Skin epidermis (tissue), 12 donors: ENCODE measurements around the gene PTTG1IP.

Experiments
- H3K27ac ChIP-seq, 21 experiments: fragments of 200-600 bp; sonication (generic) in 11 of 21; one replicate each; pipeline ENCODE4 v1.5.0; 2020; ENCODE audit warnings: mild to moderate bottlenecking in 3 of 21, inconsistent platforms in 2 of 21, moderate library complexity in 2 of 21
- H3K4me3 ChIP-seq, 7 experiments: fragments of 200-600 bp; sonication (generic) in 2 of 7; one replicate each; pipeline ENCODE4 v1.5.0; 2020; ENCODE audit warnings: inconsistent platforms in 2 of 7, mild to moderate bottlenecking in 2 of 7, moderate library complexity in 1 of 7

PTTG1IP gene

DNA sequence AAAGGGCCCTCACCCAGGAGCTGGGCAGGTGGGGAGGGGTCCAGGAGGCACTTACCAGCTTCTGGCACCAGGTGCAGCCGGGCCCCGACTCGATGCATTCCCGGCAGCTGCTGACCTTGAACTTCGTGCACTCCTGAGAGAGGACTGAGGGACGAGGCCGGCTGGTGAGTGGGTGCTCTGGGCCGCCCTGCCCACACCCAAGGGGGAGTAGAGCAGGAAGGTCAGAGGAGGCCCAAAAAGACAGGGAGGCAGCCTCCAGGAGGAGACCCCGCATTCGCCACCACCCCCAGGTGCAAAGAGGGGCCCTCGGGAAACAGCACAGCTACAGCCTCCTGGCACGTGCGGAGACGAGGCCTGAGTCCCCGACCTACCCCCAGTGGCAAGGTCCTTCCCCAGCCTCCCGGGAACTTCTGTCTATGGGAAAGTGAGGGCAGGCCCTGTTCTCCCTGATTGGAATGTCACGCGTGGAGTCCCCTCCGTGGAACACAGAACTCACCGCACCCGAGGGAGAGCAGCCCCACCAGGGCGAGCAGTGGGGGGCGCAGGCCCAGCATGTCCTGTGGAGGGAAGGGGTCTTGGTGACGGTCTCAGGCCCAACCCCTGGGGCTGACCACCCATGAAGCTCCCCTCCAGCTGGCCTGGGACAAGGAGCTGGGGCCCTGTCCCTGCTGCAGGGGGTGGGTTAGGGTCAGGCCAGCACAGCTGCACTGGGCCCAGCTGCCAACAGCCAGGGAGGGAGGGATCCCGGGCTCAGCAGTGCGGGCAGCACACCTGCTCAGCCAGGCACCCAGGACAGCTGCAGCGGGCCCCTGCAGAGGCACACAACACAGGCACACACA, 37.0 kb upstream of the PTTG1IP start:
- peak overlapping the region in 9 of 21 experiments; percentile 31 to 91 (median 81) for H3K27ac ChIP-seq

DNA sequence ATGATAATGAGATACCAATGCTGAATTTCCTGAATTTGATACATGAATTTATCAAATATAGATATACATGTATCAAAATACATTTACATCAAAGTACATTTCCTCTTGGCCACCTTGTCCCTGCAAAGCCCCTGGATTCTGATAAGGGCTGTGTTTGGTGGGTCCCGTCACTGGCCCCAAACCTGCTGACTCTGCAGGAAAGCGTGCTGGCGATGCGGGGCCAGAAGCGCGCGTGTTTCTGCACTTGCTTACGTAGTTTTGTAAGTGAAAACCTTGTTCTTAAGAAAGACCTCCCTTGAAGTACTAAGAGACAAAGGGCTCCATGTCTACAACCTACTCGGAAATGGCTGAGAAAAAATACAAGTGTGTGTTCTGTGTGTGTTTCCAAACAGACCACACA, 36.2 kb upstream of the PTTG1IP start:
- Histone ChIP-seq H3K27ac (peak overlapping the region in 3 of 21 experiments; percentile 39 to 91 (median 88)), H3K4me3 (no peak overlapping the region)

More for the DNA sequence above, 37.0 kb upstream of the PTTG1IP start:
- H3K4me3 ChIP-seq: no peak overlapping the region

DNA sequence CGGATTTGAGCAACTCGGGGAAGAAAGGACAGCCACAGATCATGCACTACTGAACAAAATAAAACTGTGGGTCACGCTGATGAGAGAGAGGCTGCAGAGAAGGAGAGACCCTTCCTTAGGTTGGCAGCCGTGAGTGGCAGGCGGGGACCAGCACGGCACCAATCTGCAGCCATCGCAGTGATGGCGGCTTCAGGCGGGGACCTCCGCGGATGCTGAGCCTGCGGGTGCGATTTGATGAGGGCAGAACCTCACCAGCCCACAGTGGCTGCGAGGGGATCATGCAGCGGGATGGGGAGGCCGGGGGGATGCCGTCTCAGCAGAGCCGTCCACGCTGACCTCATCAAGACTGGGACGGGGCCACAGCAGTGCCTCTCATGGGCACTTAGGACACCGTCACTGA, 35.4 kb upstream of the PTTG1IP start:
- peak overlapping the region in 2 of 21 experiments; percentile 46 to 76 for H3K27ac ChIP-seq

DNA sequence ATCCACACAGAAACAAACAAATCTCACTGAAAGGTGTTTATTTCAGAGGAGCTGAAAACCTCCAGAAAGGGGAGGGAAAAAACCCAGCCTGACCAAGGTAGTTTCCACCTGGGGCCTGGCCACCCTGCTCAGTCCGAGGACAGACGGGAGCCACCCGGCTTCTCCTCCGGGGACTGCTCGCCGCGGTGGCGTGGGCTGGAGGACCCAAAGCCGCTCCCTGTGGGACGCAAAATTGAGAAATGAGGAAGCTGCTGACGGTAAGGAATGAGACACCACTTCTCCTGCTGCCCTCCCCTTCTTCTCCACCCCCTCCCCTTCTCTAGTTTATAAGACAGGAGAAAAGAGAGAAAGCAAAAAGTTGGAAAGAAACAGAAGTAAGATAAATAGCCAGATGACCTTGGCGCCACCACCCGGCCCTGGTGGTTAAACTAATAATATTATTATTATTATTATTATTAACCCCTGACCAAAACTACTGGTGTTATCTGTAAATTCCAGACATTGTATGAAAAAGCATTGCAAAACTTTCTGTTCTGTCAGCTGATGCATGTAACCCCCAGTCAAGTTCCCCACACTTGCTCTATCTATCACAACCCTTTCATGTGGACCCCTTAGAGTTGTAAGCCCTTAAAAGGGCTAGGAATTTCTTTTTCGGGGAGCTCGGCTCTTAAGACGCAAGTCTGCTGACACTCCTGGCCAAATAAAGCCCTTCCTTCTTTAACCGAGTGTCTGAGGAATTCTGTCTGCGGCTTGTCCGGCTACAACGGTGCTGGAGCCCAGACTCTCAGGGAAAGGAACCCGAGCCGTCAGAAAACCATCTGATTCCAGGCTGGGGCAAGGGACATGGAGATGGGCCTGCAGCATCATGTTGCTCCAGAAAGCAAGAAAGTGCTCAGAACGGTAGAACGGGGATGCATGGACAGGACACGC, 34.7 kb upstream of the PTTG1IP start:
- peak overlapping the region in 12 of 21 experiments; percentile 28 to 81 (median 54) for H3K27ac ChIP-seq
- no peak overlapping the region for H3K4me3 ChIP-seq

More for the DNA sequence above, 35.4 kb upstream of the PTTG1IP start:
- no peak overlapping the region for H3K4me3 ChIP-seq

GRCh38 chr21:44907225-44907965, 33.9 kb upstream of the PTTG1IP start:
- Histone ChIP-seq H3K4me3 (no peak overlapping the region), H3K27ac (peak overlapping the region in 13 of 21 experiments; percentile 6 to 81 (median 52))

DNA sequence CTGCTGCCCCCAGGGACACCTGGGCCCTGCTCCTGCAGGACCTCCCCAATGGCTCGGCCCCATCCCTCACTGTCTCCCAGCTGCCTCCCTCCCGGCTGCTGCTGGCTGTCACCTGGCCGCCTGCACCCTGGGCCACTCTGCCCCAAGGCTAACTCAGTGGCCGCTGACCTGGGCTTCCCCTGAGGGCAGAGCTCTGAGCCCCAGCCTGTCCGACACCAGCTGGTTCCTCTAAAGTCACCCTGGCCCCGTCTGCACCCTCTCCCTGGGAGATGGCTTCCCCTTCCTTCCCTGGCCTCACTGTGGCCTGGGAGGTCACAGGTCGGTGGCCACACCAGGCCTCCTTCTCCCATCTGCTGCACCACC, 32.2 kb upstream of the PTTG1IP start:
- Histone ChIP-seq H3K4me3 (no peak overlapping the region), H3K27ac (peak overlapping the region in 1 of 21 experiments; percentile 11)

GRCh38 chr21:44905016-44905727, 31.7 kb upstream of the PTTG1IP start:
- H3K27ac ChIP-seq: peak overlapping the region in 1 of 21 experiments; percentile 11
- H3K4me3 ChIP-seq: no peak overlapping the region

- no peak overlapping the region for H3K27ac ChIP-seq
- H3K4me3 ChIP-seq: no peak overlapping the region
Measured at GRCh38 chr21:44904141-44904923, 30.8 kb upstream of the PTTG1IP start.

DNA sequence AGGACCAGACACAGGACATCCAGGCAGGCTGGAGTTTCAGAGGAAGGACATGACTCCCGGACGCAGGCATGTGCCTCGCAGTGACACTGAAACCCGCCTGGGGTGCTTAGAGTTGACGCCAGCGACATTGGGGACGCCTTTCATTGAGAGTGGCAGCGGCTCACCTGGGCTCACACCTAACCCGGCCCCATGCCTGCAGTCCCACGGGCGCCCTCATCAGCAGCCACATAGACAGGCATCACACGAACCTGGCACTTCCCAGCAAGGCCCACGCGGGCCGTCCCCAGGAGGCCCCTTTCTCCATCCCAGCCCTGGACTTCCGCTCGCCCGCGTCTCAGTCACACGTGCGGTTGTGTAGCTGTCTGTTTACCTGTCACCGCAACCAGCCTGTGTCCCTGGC, 30.2 kb upstream of the PTTG1IP start:
- Histone ChIP-seq H3K4me3 (no peak overlapping the region), H3K27ac (peak overlapping the region in 1 of 21 experiments; percentile 23)

GRCh38 chr21:44903050-44903685, 29.7 kb upstream of the PTTG1IP start:
- Histone ChIP-seq H3K4me3 (no peak overlapping the region), H3K27ac (peak overlapping the region in 1 of 21 experiments; percentile 23)

DNA sequence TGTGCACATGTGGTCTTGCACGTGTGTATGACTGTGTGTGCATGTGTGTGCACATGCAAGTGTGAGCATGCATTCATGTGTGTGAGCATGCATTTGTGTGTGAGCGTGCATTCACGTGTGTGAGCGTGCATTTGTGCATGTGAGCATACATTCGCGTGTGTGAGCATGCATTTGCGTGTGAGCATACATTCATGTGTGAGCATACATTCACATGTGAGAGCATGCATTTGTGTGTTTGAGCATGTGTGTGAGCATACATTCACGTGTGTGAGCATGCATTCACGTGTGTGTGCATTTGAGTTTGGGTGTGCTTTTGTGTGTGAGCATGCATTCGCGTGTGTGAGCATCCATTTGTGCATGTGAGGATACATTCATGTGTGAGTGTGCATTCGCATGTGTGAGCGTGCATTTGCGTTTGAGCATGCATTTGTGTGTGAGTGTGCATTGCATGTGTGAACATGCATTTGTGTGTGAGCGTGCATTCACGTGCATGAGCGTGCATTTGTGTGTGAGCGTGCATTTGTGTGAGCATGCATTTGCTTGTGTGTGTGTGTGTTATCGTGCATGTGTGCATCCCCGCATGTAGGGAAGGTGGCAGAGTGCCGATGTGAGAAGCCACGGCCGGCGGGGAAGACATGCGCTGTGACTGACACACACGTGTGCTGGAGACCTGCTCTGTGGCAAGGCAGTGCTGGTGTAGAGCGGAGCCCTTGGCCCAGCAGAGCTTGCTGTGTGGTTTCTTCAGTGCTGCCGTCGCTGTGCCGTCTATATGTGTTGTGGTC, 29.0 kb upstream of the PTTG1IP start:
- Histone ChIP-seq H3K4me3 (no peak overlapping the region), H3K27ac (peak overlapping the region in 1 of 21 experiments; percentile 23)

- Histone ChIP-seq H3K4me3 (no peak overlapping the region), H3K27ac (no peak overlapping the region)
Measured at GRCh38 chr21:44901391-44902074, 28.0 kb upstream of the PTTG1IP start.

DNA sequence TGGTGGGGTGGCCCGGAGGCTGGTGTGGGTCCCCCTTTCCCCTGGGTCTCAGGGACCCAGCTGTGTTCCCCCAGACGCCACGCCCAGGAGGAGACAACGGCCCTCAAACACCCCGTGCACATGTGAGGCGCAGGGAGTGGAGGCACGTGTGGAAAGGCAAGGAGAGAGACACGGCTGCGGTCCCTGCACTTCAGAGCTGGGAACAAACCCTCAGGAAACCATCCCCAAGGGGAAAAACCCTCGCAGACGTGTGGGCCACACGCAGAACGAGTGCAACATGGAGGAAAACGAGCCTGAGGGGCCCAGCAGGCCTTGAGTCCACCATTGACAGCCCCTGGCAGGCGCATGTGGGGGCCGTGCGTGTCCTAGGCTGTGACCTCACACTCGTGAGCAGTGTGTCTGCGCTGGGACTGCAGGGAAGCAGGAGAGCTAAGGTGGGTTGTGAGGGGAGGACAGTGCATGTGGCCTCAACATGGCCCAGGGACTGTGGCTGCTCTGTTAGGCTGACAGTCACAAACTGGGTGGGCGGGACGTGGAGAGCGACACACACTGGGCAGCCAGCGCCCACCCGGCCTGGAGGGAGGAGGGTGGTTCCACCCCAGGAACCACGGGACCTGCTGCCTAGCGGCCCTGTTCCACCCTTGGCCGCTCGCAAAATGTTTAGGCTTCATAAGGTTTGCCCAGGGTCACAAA, 27.2 kb upstream of the PTTG1IP start:
- H3K27ac ChIP-seq: no peak overlapping the region
- no peak overlapping the region for H3K4me3 ChIP-seq

GRCh38 chr21:44899768-44900558, 26.5 kb upstream of the PTTG1IP start:
- no peak overlapping the region for H3K4me3 ChIP-seq
- H3K27ac ChIP-seq: no peak overlapping the region
